K562 (cell line): ENCODE data around the gene C17orf50. TPM values are rescaled to one million over a fixed set of nuclear protein-coding genes. Genes with fewer than 3 reads are reported as not detected.

ENCODE experiments used
- ATAC-seq: fragments of 200-7000 bp; cut with Tn5 transposase; 3 replicates; pipeline ENCODE4 v1.9.1; 2020; ENCODE audit warnings: moderate library complexity
- BruUV-seq: library from RNA; stranded (reverse); fragments of 400-500 nt; replicated peaks from 2 replicates; lab custom pipeline; 2021; lab: Mats Ljungman, UMichigan
- CTCF ChIA-PET: fragments of 300-600 bp; formaldehyde crosslinking; extraction: SDS; loops from one replicate; lab custom pipeline; 2021; ENCODE audit warnings: low intra/inter-chr PET ratio; lab: Yijun Ruan, JAX
- POLR2A ChIA-PET: fragments of 300-600, 350-650 bp; sonication (Branson Sonifier 250); formaldehyde crosslinking; extraction: SDS; loops from one replicate; lab custom pipeline; 2021; ENCODE audit warnings: antibody characterized with exemption, inconsistent platforms; lab: Yijun Ruan, JAX
- DNase-seq, 4 experiments: peaks; one replicate each; pipeline versions ENCODE4 v3.0.0 to v3.0.0-alpha.2; 2011 to 2018; ENCODE audit warnings: low spot score in 3 of 4, mixed read lengths in 3 of 4; ENCODE audit errors: extremely low read depth in 1 of 4
- FAIRE-seq: peaks from 2 replicates; lab custom pipeline; 2011; peaks lifted over from hg19 to GRCh38; lab: Jason Lieb, UNC
- H2AFZ ChIP-seq: 2 replicates; pipeline ENCODE4 v1.6.0; 2011; ENCODE audit warnings: low read depth, low read length, control low read depth, inconsistent platforms
- H3K27ac ChIP-seq: fragments of 200-600 bp; 3 replicates; pipeline ENCODE4 v1.8.0; 2011; ENCODE audit warnings: low read depth, mild to moderate bottlenecking, control low read depth, inconsistent platforms, low read length, moderate library complexity, mixed read lengths; ENCODE audit errors: extremely low read depth
- H3K27me3 ChIP-seq, 2 experiments: fragments of 300-600 bp in 1 of 2; 2 replicates in 1 of 2; 3 replicates in 1 of 2; pipeline versions ENCODE4 v1.6.0 to v1.8.0; 2011; ENCODE audit warnings: inconsistent platforms in 2 of 2, low read length in 2 of 2, mild to moderate bottlenecking in 1 of 2, mixed read lengths in 1 of 2, moderate library complexity in 1 of 2; ENCODE audit not compliant: control insufficient read depth in 2 of 2, insufficient read depth in 2 of 2
- H3K36me3 ChIP-seq: fragments of 300-600 bp; 3 replicates; pipeline ENCODE4 v1.8.0; 2011; ENCODE audit warnings: mild to moderate bottlenecking, low read length, inconsistent platforms; ENCODE audit not compliant: control insufficient read depth, insufficient read depth
- H3K4me1 ChIP-seq, 2 experiments: fragments of 200-600 bp in 1 of 2; replicated peaks in 1 of 2; 2 replicates in 1 of 2; 3 replicates in 1 of 2; pipeline versions ENCODE4 v1.5.1 to v1.8.0; 2011; ENCODE audit warnings: inconsistent platforms in 2 of 2, low read length in 2 of 2, mild to moderate bottlenecking in 1 of 2, mixed read lengths in 1 of 2, moderate library complexity in 1 of 2; ENCODE audit not compliant: control insufficient read depth in 2 of 2, insufficient read depth in 2 of 2
- H3K4me2 ChIP-seq: 2 replicates; pipeline ENCODE4 v1.6.1; 2011; ENCODE audit warnings: low read length, control low read depth, inconsistent platforms, mixed read lengths; ENCODE audit not compliant: insufficient read depth
- H3K4me3 ChIP-seq: fragments of 200-600 bp; sonication (generic), shearing (Covaris generic); 2 replicates; pipeline ENCODE4 v1.5.1; 2016; ENCODE audit warnings: control low read depth, inconsistent platforms
- H3K79me2 ChIP-seq: fragments of 200-600 bp; 3 replicates; pipeline ENCODE4 v1.8.0; 2011; ENCODE audit warnings: low read length, inconsistent platforms; ENCODE audit not compliant: control insufficient read depth, insufficient read depth
- H3K9ac ChIP-seq, 2 experiments: 2 replicates each; pipeline versions ENCODE4 v1.6.0 to v1.6.1; 2011; ENCODE audit warnings: low read depth in 2 of 2, low read length in 2 of 2, control low read depth in 1 of 2, inconsistent platforms in 1 of 2, mild to moderate bottlenecking in 1 of 2, mixed read lengths in 1 of 2; ENCODE audit not compliant: insufficient read depth in 1 of 2
- H3K9me1 ChIP-seq: one replicate; pipeline ENCODE4 v1.6.0; 2011; ENCODE audit warnings: inconsistent platforms, mild to moderate bottlenecking, low read length, moderate library complexity; ENCODE audit not compliant: control insufficient read depth, insufficient read depth
- H3K9me3 ChIP-seq: replicated peaks from 2 replicates; pipeline ENCODE4 v1.5.1; 2011; ENCODE audit warnings: low read depth, low read length, inconsistent platforms; ENCODE audit not compliant: control insufficient read depth, insufficient read depth
- H4K20me1 ChIP-seq: replicated peaks from 2 replicates; pipeline ENCODE4 v1.6.1; 2011; ENCODE audit warnings: low read length, inconsistent platforms, mixed read lengths; ENCODE audit not compliant: control insufficient read depth, insufficient read depth
- ARID3B ChIP-seq: fragments of 250-450 bp; sonication (Bioruptor Pico); IDR thresholded peaks from 2 replicates; pipeline ENCODE4 v1.4.0; 2020; ENCODE audit warnings: borderline replicate concordance
- BRD9 ChIP-seq: fragments of 450-650 bp; IDR thresholded peaks from 2 replicates; pipeline ENCODE4 v1.6.1; 2018; ENCODE audit warnings: low read depth; ENCODE audit not compliant: partially characterized antibody
- CTCFL ChIP-seq: IDR thresholded peaks from 2 replicates; pipeline ENCODE4 v1.6.1; 2011; ENCODE audit warnings: borderline replicate concordance, low read depth, mild to moderate bottlenecking, moderate library complexity, low read length; ENCODE audit not compliant: insufficient read depth, poor library complexity, severe bottlenecking
- DPF2 ChIP-seq: fragments of 450-650 bp; IDR thresholded peaks from 2 replicates; pipeline ENCODE4 v1.6.1; 2016
- ELF1 ChIP-seq: fragments of 200-800 bp; sonication (Bioruptor generic); IDR thresholded peaks from 2 replicates; pipeline ENCODE4 v1.6.1; 2016; ENCODE audit warnings: missing genetic modification characterization, missing compliant biosample characterization
- FOXA3 ChIP-seq, 2 experiments: fragments of 450-650 bp in 1 of 2; sonication (generic) in 1 of 2; formaldehyde crosslinking; IDR thresholded peaks in 1 of 2; conservative IDR thresholded peaks in 1 of 2; 2 replicates each; pipeline versions ENCODE4 v1.4.0 to v1.8.0; 2020 to 2022; ENCODE audit warnings: mild to moderate bottlenecking in 2 of 2, missing genetic modification reagents in 1 of 2
- KDM1A ChIP-seq, 2 experiments: fragments of 450-650 bp; IDR thresholded peaks; 2 replicates each; pipeline ENCODE4 v1.6.1; 2016; ENCODE audit warnings: mild to moderate bottlenecking in 2 of 2
- MCM3 ChIP-seq: fragments of 450-650 bp; IDR thresholded peaks from 2 replicates; pipeline ENCODE4 v1.6.1; 2016
- NKRF ChIP-seq: fragments of 450-650 bp; IDR thresholded peaks from 2 replicates; pipeline ENCODE4 v1.6.1; 2016; ENCODE audit warnings: borderline replicate concordance
- RBM17 ChIP-seq: fragments of 200-400 bp; formaldehyde crosslinking; IDR thresholded peaks from 2 replicates; pipeline ENCODE4 v1.6.1; 2017; ENCODE audit warnings: low read depth, mild to moderate bottlenecking, low read length, borderline replicate concordance
- TEAD4 ChIP-seq, 2 experiments: sonication (generic) in 1 of 2; formaldehyde crosslinking in 1 of 2; IDR thresholded peaks; 2 replicates each; pipeline versions ENCODE4 v1.6.1 to v1.8.0; 2012 to 2022; ENCODE audit warnings: borderline replicate concordance in 1 of 2, inconsistent platforms in 1 of 2, low read length in 1 of 2, mild to moderate bottlenecking in 1 of 2, missing genetic modification reagents in 1 of 2
- ZNF143 ChIP-seq: sonication (generic); formaldehyde crosslinking; IDR thresholded peaks from 2 replicates; pipeline ENCODE4 v1.9.0; 2022; ENCODE audit warnings: mild to moderate bottlenecking, missing genetic modification reagents
- ZNF3 ChIP-seq: fragments of 250-450 bp; sonication (Bioruptor Pico); IDR thresholded peaks from 2 replicates; pipeline ENCODE4 v1.5.0; 2021; ENCODE audit warnings: mild to moderate bottlenecking, moderate library complexity
- WGBS: fragments of 100-300 bp; shearing (Covaris generic); methylation state at CpG from one replicate; pipeline ENCODE4 v1.1.6; 2016; ENCODE audit warnings: low coverage, mixed read lengths; ENCODE audit not compliant: insufficient coverage; ENCODE audit errors: missing lambda C conversion rate; 5-methylcytosine and 5-hydroxymethylcytosine counted together
- in situ Hi-C: fragments of 300-500 bp; cut with MboI; formaldehyde crosslinking; loops from 4 replicates; pipeline ENCODE4 v1.15.0; 2018; ENCODE audit warnings: inconsistent platforms, mixed read lengths
- intact Hi-C: fragments of 100-400 bp; cut with micrococcal nuclease; formaldehyde crosslinking; loops from 2 replicates; pipeline ENCODE4 v1.14.2; 2022
- polyA plus RNA-seq, 8 experiments: library from polyadenylated mRNA; depleted of rRNA in 4 of 8; stranded (reverse) in 5 of 8; unstranded in 3 of 8; fragments of >200 nt; fragmentation: Nextera tagmentation in 2 of 8; fragmentation: Illumina TruSeq in 1 of 8; extraction: Ambion mirVana in 2 of 8; extraction: Trizol in 1 of 8; gene quantifications; 2 replicates each; pipeline versions ENCODE4 v1.2.1 to v1.2.3, GENCODE V29; 2011 to 2014; ENCODE audit warnings: inconsistent platforms in 1 of 8, missing spikeins in 1 of 8
- total RNA-seq, 7 experiments: library from RNA; depleted of rRNA in 6 of 7; stranded (reverse); fragments of >200 nt in 6 of 7; fragmentation: Illumina TruSeq in 2 of 7; extraction: Trizol in 2 of 7; gene quantifications; 2 replicates each; pipeline versions ENCODE4 v1.2.1 to v1.2.3, GENCODE V29; 2011 to 2021; ENCODE audit warnings: low replicate concordance in 1 of 7

C17orf50 gene
- total and polyA plus RNA-seq, 9 of the 15 experiments (the other 6 are each of a cell fraction or from before 2014, with no cell fraction given): not detected

GRCh38 chr17:35745246-35745645, 15.4 kb upstream of the C17orf50 start:
- intact Hi-C loops (loop anchor here (5.0 kb wide), 1 partner anchor 208 kb away; the partner anchor contains the start of gene SLFN12L), in situ Hi-C loops (loop anchor here (5.0 to 25.0 kb wide), 4 partner anchors 188 to 1308 kb away; partner anchors contain the start of genes NLE1 and UNC45B)
- TF ChIP-seq MCM3 (no peak), DPF2 (no peak), ZNF3 (no peak), ELF1 (no peak), FOXA3 (CRISPR knock-in tag; conservative IDR thresholded peaks at IDR 0.05 in 1 of 2, IDR thresholded peaks at IDR 0.05 in 1 of 2) (no peak), NKRF (no peak), ZNF143 (CRISPR knock-in tag) (no peak), BRD9 (no peak), TEAD4 (IDR thresholded peaks at IDR 0.05; ENCODE audit: low read length) (no peak), TEAD4 (CRISPR knock-in tag; IDR thresholded peaks at IDR 0.05; ENCODE audit: borderline replicate concordance) (no peak), ARID3B (no peak), KDM1A (IDR thresholded peaks at IDR 0.05) (no peak), CTCFL (no peak), RBM17 (no peak)
- H2AFZ ChIP-seq: no peak overlapping the region
- no peak for DNase-seq
- 0% methylated on average over 6 of the region's 7 CpGs for WGBS
- peaks cover 5 to 24% of the 10 kb centered on the region in 2 experiments; a peak in 3 of 5 replicates for H3K4me1 ChIP-seq
- BruUV-seq: no TSS peak
- peaks cover 17% of the 10 kb centered on the region; the same call in 1 of the 2 replicates for H4K20me1 ChIP-seq
- no peak overlapping the region for H3K27ac ChIP-seq
- no peaks in the 10 kb centered on the region for H3K36me3 ChIP-seq
- no peak for ATAC-seq
- H3K79me2 ChIP-seq: no peaks in the 10 kb centered on the region
- H3K27me3 ChIP-seq: peaks cover 19 to 77% of the 10 kb centered on the region in 2 experiments
- POLR2A ChIA-PET: no interaction called here
- peaks cover 4% of the 10 kb centered on the region for H3K9me1 ChIP-seq
- CTCF ChIA-PET: interaction anchor here (0.7 kb wide), 1 partner anchor 129 kb away, joined by 3 read pairs; no protein-coding TSS in a partner anchor
- no peaks in the 10 kb centered on the region for H3K9me3 ChIP-seq
- H3K4me3 ChIP-seq: no peak overlapping the region
- no peak overlapping the region for H3K4me2 ChIP-seq
- FAIRE-seq: no peak
- H3K9ac ChIP-seq: peak overlapping the region in 1 of 2 experiments; percentile 8; a peak in 1 of 4 replicates
